ENCODE measurements around the gene SH3D19. TPM values are rescaled to one million over a fixed set of nuclear protein-coding genes. Genes with fewer than 3 reads are reported as not detected.
A peak's percentile ranks its signal among the peaks of the same experiment; 100 is the strongest.

Gene SH3D19
- total and polyA plus RNA-seq, 9 donors: 23.5 to 41.7 (median 27.9) TPM

DNA sequence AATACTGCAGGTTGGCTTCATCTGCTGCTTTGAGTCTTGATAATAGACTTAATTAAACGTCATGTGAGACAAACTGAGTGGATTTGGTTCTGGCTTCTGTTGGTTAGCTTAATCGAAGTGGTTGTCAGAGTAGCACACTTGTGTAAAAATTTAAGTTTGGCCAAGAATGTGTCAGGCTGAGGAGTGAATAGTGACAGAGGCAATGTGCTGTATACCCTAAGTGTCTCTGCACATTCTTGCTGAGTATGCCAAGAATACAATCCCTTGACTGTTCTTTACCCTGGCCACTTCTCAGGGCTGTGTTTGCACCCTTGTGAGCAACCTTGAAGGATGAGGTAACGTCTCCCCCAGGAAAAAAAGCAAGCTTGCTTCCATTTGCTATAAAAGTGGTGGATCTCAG is 211.1 kb downstream of the SH3D19 start:
- no peak overlapping the region for H3K27ac ChIP-seq (ENCODE audit: low read length)
- 63% methylated on average over 3 of the region's 3 CpGs for WGBS (ENCODE audit: insufficient coverage)
- H3K36me3 ChIP-seq (ENCODE audit: control insufficient read depth, insufficient read depth, low read length): no peaks in the 10 kb centered on the region
- no peaks in the 10 kb centered on the region for H3K4me1 ChIP-seq (ENCODE audit: control insufficient read depth, insufficient read depth, low read length)
- H3K4me3 ChIP-seq (ENCODE audit: low read length): no peak overlapping the region
- no peak for DNase-seq
- no peaks in the 10 kb centered on the region for H3K27me3 ChIP-seq (ENCODE audit: control insufficient read depth, insufficient read depth, low read length)
- H3K9me3 ChIP-seq (replicated peaks; ENCODE audit: control insufficient read depth, low read depth, low read length): no peaks in the 10 kb centered on the region

- 96% methylated on average over 3 of the region's 3 CpGs for WGBS (ENCODE audit: insufficient coverage)
- peaks cover 20% of the 10 kb centered on the region for H3K36me3 ChIP-seq (ENCODE audit: control insufficient read depth, insufficient read depth, low read length)
Measured at GRCh38 chr4:151110236-151110635, 215.2 kb downstream of the SH3D19 start.

GRCh38 chr4:151107063-151107462 is 218.3 kb downstream of the SH3D19 start:
- H3K9me3 ChIP-seq (replicated peaks; ENCODE audit: control insufficient read depth, low read depth, low read length): peaks cover 3% of the 10 kb centered on the region
- DNase-seq: no peak
- H3K27ac ChIP-seq (ENCODE audit: low read length): no peak overlapping the region
- WGBS (ENCODE audit: insufficient coverage): 100% methylated on average over 3 of the region's 3 CpGs
- peaks cover 34% of the 10 kb centered on the region for H3K36me3 ChIP-seq (ENCODE audit: control insufficient read depth, insufficient read depth, low read length)
- no peaks in the 10 kb centered on the region for H3K27me3 ChIP-seq (ENCODE audit: control insufficient read depth, insufficient read depth, low read length)
- no peak overlapping the region for H3K4me3 ChIP-seq (ENCODE audit: low read length)
- H3K4me1 ChIP-seq (ENCODE audit: control insufficient read depth, insufficient read depth, low read length): no peaks in the 10 kb centered on the region

More at GRCh38 chr4:151110236-151110635, 215.2 kb downstream of the SH3D19 start:
- H3K27me3 ChIP-seq (ENCODE audit: control insufficient read depth, insufficient read depth, low read length): no peaks in the 10 kb centered on the region
- no peak overlapping the region for H3K27ac ChIP-seq (ENCODE audit: low read length)
- no peak for DNase-seq
- H3K4me1 ChIP-seq (ENCODE audit: control insufficient read depth, insufficient read depth, low read length): no peaks in the 10 kb centered on the region
- H3K9me3 ChIP-seq (replicated peaks; ENCODE audit: control insufficient read depth, low read depth, low read length): peaks cover 3% of the 10 kb centered on the region
- H3K4me3 ChIP-seq (ENCODE audit: low read length): no peak overlapping the region

DNA sequence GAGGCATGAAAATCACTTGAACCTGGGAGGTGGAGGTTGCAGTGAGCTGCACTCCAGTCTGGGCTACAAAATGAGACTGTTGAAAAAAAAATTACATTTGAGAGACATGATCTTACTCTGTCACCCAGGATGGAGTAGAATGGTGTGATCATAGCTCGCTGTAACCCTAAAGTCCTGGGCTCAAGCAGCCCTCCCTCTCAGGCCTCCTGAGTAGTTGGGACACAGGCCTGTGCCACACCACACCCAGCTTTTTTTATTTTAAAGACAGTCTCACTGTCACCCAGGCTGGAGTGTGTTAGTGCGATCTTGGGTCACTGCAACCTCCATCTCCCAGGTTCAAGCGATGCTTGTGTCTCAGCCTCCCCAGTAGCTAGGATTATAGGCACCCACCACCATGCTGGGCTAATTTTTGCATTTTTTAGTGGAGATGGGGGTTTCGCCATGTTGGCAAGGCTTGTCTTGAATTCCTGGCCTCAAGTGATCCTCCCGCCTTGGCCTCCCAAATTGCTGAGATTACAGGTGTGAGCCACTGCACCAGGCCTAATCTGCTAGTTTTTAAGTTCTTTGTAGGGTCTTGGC is 219.9 kb downstream of the SH3D19 start:
- WGBS (ENCODE audit: insufficient coverage): 100% methylated on average over 1 of the region's 5 CpGs
- peaks cover 3% of the 10 kb centered on the region for H3K9me3 ChIP-seq (replicated peaks; ENCODE audit: control insufficient read depth, low read depth, low read length)
- H3K36me3 ChIP-seq (ENCODE audit: control insufficient read depth, insufficient read depth, low read length): peaks cover 48% of the 10 kb centered on the region

DNA sequence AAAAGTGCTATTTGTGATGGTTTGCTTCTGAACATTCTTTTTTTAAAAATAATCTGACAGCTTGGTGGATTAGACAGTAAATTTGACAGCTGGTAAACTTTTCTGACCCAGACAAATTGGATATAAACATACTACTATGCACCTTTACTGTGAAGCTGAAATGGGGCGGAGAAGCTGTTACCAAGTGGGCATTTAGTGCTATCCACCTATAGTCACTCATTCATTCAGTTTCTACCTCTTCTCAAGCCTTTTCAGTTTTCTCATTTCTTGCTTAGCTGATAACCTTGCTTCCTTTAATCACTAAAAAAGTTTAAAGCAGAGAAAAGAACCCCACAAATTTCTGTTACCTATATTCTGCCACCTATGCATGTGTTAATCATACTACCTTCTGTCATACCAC is 220.8 kb downstream of the SH3D19 start:
- WGBS (ENCODE audit: insufficient coverage): 100% methylated on average over 1 of the region's 1 CpG
- Histone ChIP-seq H3K9me3 (replicated peaks; ENCODE audit: control insufficient read depth, low read depth, low read length) (peaks cover 3% of the 10 kb centered on the region), H3K36me3 (ENCODE audit: control insufficient read depth, insufficient read depth, low read length) (peaks cover 50% of the 10 kb centered on the region), H3K4me1 (ENCODE audit: control insufficient read depth, insufficient read depth, low read length) (peaks cover 10% of the 10 kb centered on the region), H3K27ac (ENCODE audit: low read length) (no peak overlapping the region), H3K27me3 (ENCODE audit: control insufficient read depth, insufficient read depth, low read length) (no peaks in the 10 kb centered on the region), H3K4me3 (ENCODE audit: low read length) (no peak overlapping the region)
- no peak for DNase-seq

More for the DNA sequence above, 219.9 kb downstream of the SH3D19 start:
- Histone ChIP-seq H3K27ac (ENCODE audit: low read length) (no peak overlapping the region), H3K4me3 (ENCODE audit: low read length) (no peak overlapping the region), H3K4me1 (ENCODE audit: control insufficient read depth, insufficient read depth, low read length) (peaks cover 8% of the 10 kb centered on the region), H3K27me3 (ENCODE audit: control insufficient read depth, insufficient read depth, low read length) (no peaks in the 10 kb centered on the region)
- DNase-seq: no peak

GRCh38 chr4:151103758-151104157 is 221.6 kb downstream of the SH3D19 start:
- no peaks in the 10 kb centered on the region for H3K27me3 ChIP-seq (ENCODE audit: control insufficient read depth, insufficient read depth, low read length)
- H3K4me3 ChIP-seq (ENCODE audit: low read length): no peak overlapping the region
- no peak overlapping the region for H3K27ac ChIP-seq (ENCODE audit: low read length)
- peaks cover 15% of the 10 kb centered on the region for H3K4me1 ChIP-seq (ENCODE audit: control insufficient read depth, insufficient read depth, low read length)
- no peak for DNase-seq
- WGBS (ENCODE audit: insufficient coverage): no CpG with 5 or more reads among the region's 2 CpGs
- peaks cover 50% of the 10 kb centered on the region for H3K36me3 ChIP-seq (ENCODE audit: control insufficient read depth, insufficient read depth, low read length)
- H3K9me3 ChIP-seq (replicated peaks; ENCODE audit: control insufficient read depth, low read depth, low read length): peaks cover 3% of the 10 kb centered on the region

DNA sequence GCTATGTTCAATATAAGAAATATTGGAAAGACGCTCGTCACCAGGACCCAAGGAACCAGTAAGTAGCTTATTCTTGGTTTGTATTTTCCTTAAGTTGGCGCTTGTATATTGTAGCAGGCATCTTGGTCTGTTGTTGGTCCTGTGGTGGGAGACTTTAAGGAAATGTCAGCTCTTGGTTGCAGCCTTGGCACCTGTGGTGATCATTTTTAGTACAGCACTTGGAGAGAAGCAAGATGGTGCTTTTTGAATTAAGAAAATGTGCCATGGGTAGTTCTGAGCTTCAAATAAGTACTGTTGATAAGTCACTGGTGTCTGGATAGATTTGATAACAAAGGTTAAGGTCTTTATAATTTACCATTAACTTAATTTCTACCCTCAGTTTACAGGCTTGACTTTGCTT is 224.9 kb downstream of the SH3D19 start:
- WGBS (ENCODE audit: insufficient coverage): 31% methylated on average over 3 of the region's 3 CpGs
- Histone ChIP-seq H3K27ac (ENCODE audit: low read length) (peak overlapping the region; percentile 15), H3K36me3 (ENCODE audit: control insufficient read depth, insufficient read depth, low read length) (peaks cover 32% of the 10 kb centered on the region), H3K27me3 (ENCODE audit: control insufficient read depth, insufficient read depth, low read length) (no peaks in the 10 kb centered on the region), H3K4me1 (ENCODE audit: control insufficient read depth, insufficient read depth, low read length) (peaks cover 17% of the 10 kb centered on the region), H3K4me3 (ENCODE audit: low read length) (peak overlapping the region; percentile 67), H3K9me3 (replicated peaks; ENCODE audit: control insufficient read depth, low read depth, low read length) (no peaks in the 10 kb centered on the region)
- DNase-seq: no peak

DNA sequence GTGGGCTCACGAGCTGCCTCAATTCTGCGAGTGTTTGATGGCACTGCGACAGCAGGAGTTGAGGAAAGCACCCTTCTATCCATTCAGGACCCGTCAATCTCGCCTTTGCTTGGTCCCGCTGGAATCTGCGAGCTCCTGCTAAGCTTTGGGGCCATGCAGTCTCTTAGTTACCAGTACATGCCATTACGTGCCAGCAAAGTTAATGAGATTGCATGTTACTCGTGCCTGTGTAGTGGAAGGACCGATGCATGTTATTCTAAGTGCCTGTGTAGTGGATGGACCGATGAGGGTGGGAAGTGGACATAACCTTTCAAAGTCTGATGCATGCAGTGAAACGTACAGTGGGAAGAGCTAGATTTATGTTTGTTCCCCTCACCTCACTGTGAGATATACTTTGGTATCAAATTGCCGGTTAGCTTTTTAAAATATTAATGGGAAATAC is 225.4 kb downstream of the SH3D19 start:
- Histone ChIP-seq H3K4me3 (ENCODE audit: low read length) (peak overlapping the region; percentile 67), H3K4me1 (ENCODE audit: control insufficient read depth, insufficient read depth, low read length) (peaks cover 17% of the 10 kb centered on the region), H3K9me3 (replicated peaks; ENCODE audit: control insufficient read depth, low read depth, low read length) (no peaks in the 10 kb centered on the region), H3K36me3 (ENCODE audit: control insufficient read depth, insufficient read depth, low read length) (peaks cover 28% of the 10 kb centered on the region), H3K27me3 (ENCODE audit: control insufficient read depth, insufficient read depth, low read length) (no peaks in the 10 kb centered on the region), H3K27ac (ENCODE audit: low read length) (peak overlapping the region; percentile 96)
- 0% methylated on average over 9 of the region's 13 CpGs for WGBS (ENCODE audit: insufficient coverage)
- no peak for DNase-seq

- peak within 1 kb of the TSS; percentile 96 for H3K27ac ChIP-seq (ENCODE audit: low read length)
- H3K9me3 ChIP-seq (replicated peaks; ENCODE audit: control insufficient read depth, low read depth, low read length): no peaks in the 10 kb centered on the region
- peaks cover 26% of the 10 kb centered on the region for H3K36me3 ChIP-seq (ENCODE audit: control insufficient read depth, insufficient read depth, low read length)
- 1% methylated on average over 69 of the region's 69 CpGs for WGBS (ENCODE audit: insufficient coverage)
- no peaks in the 10 kb centered on the region for H3K27me3 ChIP-seq (ENCODE audit: control insufficient read depth, insufficient read depth, low read length)
- peaks cover 17% of the 10 kb centered on the region for H3K4me1 ChIP-seq (ENCODE audit: control insufficient read depth, insufficient read depth, low read length)
- DNase-seq: peak; percentile 99
- H3K4me3 ChIP-seq (ENCODE audit: low read length): peak within 1 kb of the TSS; percentile 67
Measured at GRCh38 chr4:151099229-151099975, 226.0 kb downstream of the SH3D19 start, which contains the start of gene RPS3A. TSS of gene RPS3A (plus strand) at chr4:151099628. CDS start at chr4:151099653, 25 bp downstream.

GRCh38 chr4:151098979-151099228 is 226.5 kb downstream of the SH3D19 start:
- no peaks in the 10 kb centered on the region for H3K27me3 ChIP-seq (ENCODE audit: control insufficient read depth, insufficient read depth, low read length)
- no peak for DNase-seq
- H3K27ac ChIP-seq (ENCODE audit: low read length): peak overlapping the region; percentile 45
- H3K36me3 ChIP-seq (ENCODE audit: control insufficient read depth, insufficient read depth, low read length): peaks cover 26% of the 10 kb centered on the region
- peaks cover 17% of the 10 kb centered on the region for H3K4me1 ChIP-seq (ENCODE audit: control insufficient read depth, insufficient read depth, low read length)
- no peaks in the 10 kb centered on the region for H3K9me3 ChIP-seq (replicated peaks; ENCODE audit: control insufficient read depth, low read depth, low read length)
- peak overlapping the region; percentile 67 for H3K4me3 ChIP-seq (ENCODE audit: low read length)
- 17% methylated on average over 1 of the region's 8 CpGs for WGBS (ENCODE audit: insufficient coverage)
